GM06990 (cell line): ENCODE data around the gene KAT14.
"Not testable (repeated sequence)": the region's sequence is repeated elsewhere in the genome, so short reads cannot be mapped to it uniquely, and the experiment has no call there.

ENCODE experiments used
- DNase-seq: peaks from one replicate; pipeline ENCODE4 v3.0.0-alpha.2; 2011; ENCODE audit not compliant: insufficient read length; ENCODE audit errors: extremely low read depth
- H3K27me3 ChIP-seq: replicated peaks from 2 replicates; pipeline ENCODE4 v1.6.0; 2011; ENCODE audit warnings: low read length; ENCODE audit not compliant: control insufficient read depth, insufficient read depth
- H3K36me3 ChIP-seq: 2 replicates; pipeline ENCODE4 v1.5.1; 2011; ENCODE audit warnings: low read length; ENCODE audit not compliant: control insufficient read depth, insufficient read depth
- H3K4me3 ChIP-seq: replicated peaks from 2 replicates; pipeline ENCODE4 v1.5.1; 2011; ENCODE audit warnings: low read depth, mild to moderate bottlenecking, control low read depth, low read length
- TF ChIP-seq, protein P1 (sequence below): IDR thresholded peaks from 2 replicates; pipeline ENCODE4 v1.5.1; 2011; ENCODE audit warnings: low read length, control low read depth, mild to moderate bottlenecking, inconsistent platforms; ENCODE audit not compliant: insufficient read depth, poor library complexity, severe bottlenecking

KAT14 gene

GRCh38 chr20:18108326-18108725 lies 29.3 kb upstream of the KAT14 start:
- Histone ChIP-seq H3K4me3 (no peak overlapping the region), H3K27me3 (no peaks in the 10 kb centered on the region; the same call in 1 of the 2 replicates), H3K36me3 (no peaks in the 10 kb centered on the region)
- DNase-seq: no peak
- TF ChIP-seq, protein P1, sequence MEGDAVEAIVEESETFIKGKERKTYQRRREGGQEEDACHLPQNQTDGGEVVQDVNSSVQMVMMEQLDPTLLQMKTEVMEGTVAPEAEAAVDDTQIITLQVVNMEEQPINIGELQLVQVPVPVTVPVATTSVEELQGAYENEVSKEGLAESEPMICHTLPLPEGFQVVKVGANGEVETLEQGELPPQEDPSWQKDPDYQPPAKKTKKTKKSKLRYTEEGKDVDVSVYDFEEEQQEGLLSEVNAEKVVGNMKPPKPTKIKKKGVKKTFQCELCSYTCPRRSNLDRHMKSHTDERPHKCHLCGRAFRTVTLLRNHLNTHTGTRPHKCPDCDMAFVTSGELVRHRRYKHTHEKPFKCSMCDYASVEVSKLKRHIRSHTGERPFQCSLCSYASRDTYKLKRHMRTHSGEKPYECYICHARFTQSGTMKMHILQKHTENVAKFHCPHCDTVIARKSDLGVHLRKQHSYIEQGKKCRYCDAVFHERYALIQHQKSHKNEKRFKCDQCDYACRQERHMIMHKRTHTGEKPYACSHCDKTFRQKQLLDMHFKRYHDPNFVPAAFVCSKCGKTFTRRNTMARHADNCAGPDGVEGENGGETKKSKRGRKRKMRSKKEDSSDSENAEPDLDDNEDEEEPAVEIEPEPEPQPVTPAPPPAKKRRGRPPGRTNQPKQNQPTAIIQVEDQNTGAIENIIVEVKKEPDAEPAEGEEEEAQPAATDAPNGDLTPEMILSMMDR: no peak

DNA sequence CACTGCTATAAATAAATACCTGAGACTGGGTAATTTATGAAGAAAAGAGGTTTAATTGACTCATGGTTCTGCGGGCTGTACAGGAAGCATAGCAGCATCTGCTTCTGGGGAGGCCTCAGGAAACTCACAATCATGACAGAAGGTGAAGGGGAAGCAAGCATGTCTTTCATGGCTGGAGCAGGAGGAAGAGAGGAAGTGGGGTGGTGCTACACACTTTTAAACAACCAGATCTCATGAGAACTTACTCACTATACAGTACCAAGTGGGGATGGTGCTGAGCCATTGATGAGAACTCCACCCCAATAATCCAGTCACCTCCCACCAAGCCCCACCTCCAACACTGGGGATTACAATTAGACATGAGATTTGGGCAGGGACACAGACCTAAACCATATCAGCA lies 9.1 kb upstream of the KAT14 start:
- H3K4me3 ChIP-seq, H3K27me3 ChIP-seq, DNase-seq, H3K36me3 ChIP-seq: not testable (repeated sequence)

DNA sequence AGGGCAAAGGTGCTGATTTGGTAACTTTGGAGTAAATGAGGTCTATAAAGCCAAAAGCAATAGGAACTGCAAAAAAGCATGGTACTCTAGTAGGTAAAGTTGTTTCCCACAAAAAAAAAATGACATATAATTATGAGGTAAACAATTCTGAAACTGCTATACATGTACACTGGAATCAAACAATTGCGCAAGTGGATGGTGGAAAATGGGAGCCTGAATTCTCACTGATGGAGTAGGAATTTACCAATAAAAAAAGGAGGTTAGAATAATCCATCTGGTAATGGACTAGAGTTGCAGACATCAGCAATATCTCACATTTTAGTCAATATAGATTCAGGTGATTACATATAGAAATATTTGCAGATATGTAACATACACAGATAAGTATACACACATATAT lies 5.0 kb upstream of the KAT14 start:
- Histone ChIP-seq H3K36me3 (no peaks in the 10 kb centered on the region), H3K27me3 (no peaks in the 10 kb centered on the region), H3K4me3 (no peak overlapping the region)
- no peak for DNase-seq
- TF ChIP-seq, protein P1: no peak

GRCh38 chr20:18133962-18134361 lies 3.7 kb upstream of the KAT14 start:
- DNase-seq: no peak
- Histone ChIP-seq H3K36me3 (no peaks in the 10 kb centered on the region), H3K27me3 (no peaks in the 10 kb centered on the region), H3K4me3 (no peak overlapping the region)
- TF ChIP-seq, protein P1: no peak

GRCh38 chr20:18138266-18138582 lies 561 bp downstream of the KAT14 start:
- DNase-seq: no peak
- TF ChIP-seq, protein P1: no peak
- H3K4me3 ChIP-seq: peak overlapping the region; percentile 85

DNA sequence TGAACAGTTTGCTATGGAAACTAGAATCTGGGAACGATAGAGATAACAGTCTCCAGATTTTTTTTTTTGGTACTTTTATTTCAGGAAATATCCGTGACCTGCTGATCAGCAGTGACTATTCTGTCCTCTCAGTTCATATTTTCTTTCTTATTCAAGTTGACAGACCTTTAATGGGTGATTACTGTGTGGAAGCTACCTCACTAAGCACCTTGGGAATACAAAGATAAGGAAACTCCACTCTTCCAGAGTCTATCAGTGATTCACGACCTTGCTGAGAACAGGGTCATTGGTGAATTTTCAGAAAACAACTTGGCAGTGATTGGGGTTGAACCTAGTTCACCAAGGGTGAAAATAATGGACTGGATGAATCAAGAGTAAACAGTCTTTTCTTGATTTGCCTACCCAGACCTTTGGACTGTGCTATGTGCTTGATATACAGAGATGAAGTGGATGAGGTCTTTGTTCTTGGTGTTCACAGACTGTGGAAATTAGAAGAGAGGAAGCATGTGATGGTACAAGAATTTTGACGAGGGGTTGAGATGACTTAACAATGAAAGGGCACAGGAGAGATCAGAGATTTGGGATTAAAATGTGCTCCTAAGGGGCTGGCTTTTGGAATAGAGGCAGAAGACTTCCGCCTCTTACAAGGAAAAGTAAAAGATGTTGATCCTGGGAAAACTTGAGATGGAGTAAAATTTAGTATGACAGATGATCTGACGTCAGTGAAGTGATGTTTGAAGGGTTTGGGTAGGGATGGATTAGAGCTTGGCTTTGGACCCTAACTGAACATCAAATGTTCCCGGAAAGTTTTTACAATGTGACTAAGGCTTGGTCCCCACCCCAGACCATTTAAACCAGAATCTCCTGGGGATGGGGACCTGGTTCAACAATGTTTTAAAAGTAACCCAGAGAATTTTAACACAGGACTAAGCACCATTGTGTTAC lies 1.2 kb downstream of the KAT14 start:
- Histone ChIP-seq H3K27me3 (no peaks in the 10 kb centered on the region), H3K4me3 (peak overlapping the region; percentile 85), H3K36me3 (peaks cover 6% of the 10 kb centered on the region)
- no peak for DNase-seq
- TF ChIP-seq, protein P1: no peak

More at GRCh38 chr20:18138266-18138582, 561 bp downstream of the KAT14 start:
- H3K27me3 ChIP-seq: no peaks in the 10 kb centered on the region
- peaks cover 6% of the 10 kb centered on the region for H3K36me3 ChIP-seq
